Activated CD8-positive, alpha-beta memory T cell treated with anti-CD3 and anti-CD28 coated beads, Interleukin-2, amount 50 U/mL, for 1 hour (primary cell): Measurements from ENCODE around the gene FGFR3.

Experiments
- DNase-seq: peaks from one replicate; pipeline ENCODE4 v3.0.0-alpha.2; 2020; ENCODE audit errors: extremely low read depth

Gene FGFR3

DNA sequence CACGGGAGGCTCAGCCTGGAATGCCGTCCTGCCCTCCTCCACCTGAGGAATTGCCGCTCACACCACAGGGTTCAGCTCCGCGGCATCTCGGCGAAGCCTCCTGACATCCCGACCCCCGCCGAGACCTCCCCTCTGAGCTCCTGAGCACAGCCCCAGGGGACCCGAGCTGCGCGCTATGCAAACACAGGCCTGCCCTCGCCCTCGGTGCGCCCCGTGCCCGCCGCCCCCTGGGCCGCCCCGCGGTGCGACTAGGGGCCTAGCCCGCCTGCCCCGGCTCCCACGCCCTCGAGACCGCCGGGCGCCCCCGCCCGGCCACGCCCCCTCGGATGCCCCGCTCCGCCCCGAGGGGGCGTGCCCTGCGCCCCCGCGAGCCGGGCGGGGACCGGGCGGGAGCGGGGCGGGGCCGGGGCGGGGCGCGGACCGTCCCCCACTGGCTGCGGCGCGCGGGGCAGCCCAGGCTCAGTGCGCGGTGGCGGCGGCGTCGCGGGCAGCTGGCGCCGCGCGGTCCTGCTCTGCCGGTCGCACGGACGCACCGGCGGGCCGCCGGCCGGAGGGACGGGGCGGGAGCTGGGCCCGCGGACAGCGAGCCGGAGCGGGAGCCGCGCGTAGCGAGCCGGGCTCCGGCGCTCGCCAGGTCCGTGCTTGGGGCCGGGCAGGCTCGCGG lies at the start of gene FGFR3:
TSS of gene FGFR3 (plus strand) at position 462 of the 664 bp plus-strand sequence. CDS start 642 bp downstream, outside the sequence.
- no peak for DNase-seq

DNA sequence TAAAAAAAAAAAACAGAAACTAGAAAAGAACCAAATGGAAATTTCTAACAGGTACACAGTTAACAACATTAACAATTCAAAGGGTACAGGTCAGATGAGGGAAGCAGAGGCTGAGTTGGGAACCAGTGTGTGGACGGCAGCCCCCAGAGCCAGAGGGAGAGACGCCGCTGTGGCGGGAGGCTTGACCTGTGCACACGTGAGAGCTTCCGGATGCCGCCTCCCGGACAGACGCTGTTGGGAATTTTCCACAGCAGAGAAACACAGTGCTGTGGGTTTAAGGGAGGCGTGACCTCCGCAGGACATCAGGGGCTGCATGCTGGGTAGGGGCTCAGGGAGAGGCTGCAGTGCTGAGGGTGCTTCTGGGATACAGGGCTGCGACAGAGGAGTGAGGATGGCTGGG lies 49.5 kb upstream of the FGFR3 start:
- DNase-seq: no peak

DNA sequence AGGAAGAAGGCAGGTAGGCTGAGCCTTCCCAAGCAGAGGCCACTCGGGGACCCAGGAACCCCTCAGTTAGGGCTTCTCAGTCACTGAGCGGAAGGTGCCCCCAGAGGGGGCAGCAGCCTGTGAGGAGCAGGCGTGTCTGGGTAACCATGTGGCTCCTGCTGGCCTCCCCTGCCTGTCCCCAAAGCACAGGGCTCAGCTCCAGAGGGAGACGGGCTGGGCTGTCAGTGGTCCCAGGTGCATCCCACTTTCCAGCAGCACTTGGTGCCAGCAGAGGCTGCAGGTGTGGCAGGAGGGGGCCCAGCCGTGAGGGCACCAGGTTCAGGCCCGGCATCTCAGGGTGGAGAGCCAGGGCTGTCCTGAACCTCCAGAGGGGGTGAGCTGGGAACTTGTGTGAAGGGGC lies 49.1 kb upstream of the FGFR3 start:
- DNase-seq: no peak

GRCh38 chr4:1744552-1744951 lies 48.5 kb upstream of the FGFR3 start:
- no peak for DNase-seq

DNA sequence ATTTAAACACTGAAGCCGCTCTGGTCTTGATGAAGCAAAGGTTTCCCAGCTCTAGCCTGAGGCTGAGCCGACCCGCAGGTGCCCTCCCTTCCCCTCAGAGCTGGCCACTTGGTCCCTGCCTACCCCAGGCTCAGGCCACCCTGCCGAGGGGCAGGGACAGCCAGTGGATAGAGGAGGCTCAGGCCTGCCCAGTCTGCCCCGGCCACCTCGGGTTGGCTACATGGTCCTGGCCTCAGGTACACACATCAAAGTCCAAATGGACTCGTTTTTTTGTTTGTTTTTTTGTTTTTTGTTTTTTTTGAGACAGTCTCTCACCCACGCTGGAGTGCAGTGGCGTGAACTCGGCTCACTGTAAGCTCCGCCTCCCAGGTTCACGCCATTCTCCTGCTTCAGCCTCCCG lies 47.9 kb upstream of the FGFR3 start:
- DNase-seq: no peak

- DNase-seq: no peak
Observed at GRCh38 chr4:1745697-1746096, 47.4 kb upstream of the FGFR3 start.

GRCh38 chr4:1746265-1746691 lies 46.8 kb upstream of the FGFR3 start:
- peak; percentile 30 for DNase-seq

GRCh38 chr4:1746919-1747602 lies 46.0 kb upstream of the FGFR3 start:
- DNase-seq: no peak

- DNase-seq: no peak
Observed at GRCh38 chr4:1747603-1747967, 45.5 kb upstream of the FGFR3 start.

- DNase-seq: peak; percentile 47
Observed at GRCh38 chr4:1748465-1748995, 44.6 kb upstream of the FGFR3 start.

DNA sequence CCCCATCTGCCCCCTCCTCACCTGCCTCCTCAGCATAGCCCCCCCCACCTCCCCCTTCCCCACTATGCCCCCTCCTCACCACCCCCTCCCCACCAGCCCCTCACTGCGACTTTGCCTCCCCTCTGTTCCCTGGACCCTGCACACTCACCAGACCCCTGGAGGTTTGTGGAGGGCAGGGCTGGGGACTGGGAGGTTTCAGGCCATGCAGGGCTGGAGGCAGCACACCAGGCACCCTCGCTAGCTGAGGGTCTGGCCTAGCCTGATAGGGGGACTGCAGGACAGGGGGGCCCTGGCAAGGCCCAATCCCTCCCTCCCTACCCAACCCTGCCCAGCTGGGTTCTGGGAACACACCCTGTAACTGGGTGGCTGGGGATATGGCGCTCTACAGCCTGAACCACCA lies 43.7 kb upstream of the FGFR3 start:
- no peak for DNase-seq

GRCh38 chr4:1749826-1750225 lies 43.3 kb upstream of the FGFR3 start:
- DNase-seq: no peak

GRCh38 chr4:1750381-1751154 lies 42.5 kb upstream of the FGFR3 start:
- no peak for DNase-seq

- no peak for DNase-seq
Observed at GRCh38 chr4:1751155-1751918, 41.8 kb upstream of the FGFR3 start.

DNA sequence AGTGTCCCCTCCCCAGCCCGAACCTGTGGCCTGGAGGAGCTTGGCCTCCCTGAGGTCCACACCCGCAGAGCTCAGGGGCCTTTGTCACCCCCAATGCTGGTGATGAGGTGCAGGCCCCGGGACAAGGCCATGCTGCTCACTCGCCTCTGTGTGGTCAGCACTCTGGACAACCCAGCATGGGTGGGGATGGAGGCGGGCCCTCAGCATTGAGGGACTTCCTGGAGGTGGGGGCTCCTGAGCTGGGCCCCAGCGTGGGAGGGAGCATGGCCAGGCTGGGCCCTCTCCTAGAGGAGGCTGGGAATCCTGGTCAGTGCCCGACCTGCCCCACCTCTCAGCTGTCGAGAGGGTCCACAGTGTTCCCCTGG lies 41.2 kb upstream of the FGFR3 start:
- no peak for DNase-seq

DNA sequence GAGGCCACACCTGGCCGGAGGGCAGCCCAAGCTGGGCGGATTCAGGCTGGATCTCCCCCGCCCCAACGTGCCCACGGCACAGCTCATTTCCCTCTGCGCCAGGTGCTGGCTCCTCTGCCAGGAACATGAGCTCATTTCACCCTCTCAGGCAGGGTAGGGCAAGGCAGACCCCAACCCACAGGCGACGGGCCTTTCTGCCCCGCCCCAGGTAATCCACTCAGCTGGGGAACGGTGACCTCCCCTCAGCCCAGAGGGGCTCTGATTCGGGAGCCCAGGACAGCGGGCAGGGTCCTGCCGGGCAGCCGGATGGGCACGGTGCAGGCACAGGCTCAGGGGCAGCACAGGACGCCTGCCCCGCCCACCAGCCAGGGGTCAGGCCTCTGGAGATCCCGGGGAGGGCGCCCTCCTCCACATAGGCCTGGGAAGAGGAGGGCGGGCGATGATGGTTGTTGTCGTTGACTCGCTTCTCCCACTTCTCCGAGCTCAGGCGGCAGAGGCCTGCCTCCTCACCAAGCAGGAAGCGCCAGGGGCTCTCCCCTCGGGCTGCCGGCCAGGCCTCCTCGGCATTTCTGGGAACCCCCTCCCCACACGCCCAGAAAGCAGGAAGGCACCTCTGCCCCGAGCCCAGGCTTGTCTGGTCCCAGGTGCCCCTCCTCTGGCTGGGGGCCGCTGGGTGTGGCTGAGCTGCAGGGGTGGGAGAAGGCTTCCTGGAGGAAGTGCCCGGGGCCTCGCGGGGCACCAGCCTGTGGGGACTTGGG lies 40.6 kb upstream of the FGFR3 start:
- DNase-seq: no peak

- no peak for DNase-seq
Observed at GRCh38 chr4:1753294-1753696, 39.8 kb upstream of the FGFR3 start.

- no peak for DNase-seq
Observed at GRCh38 chr4:1753697-1754311, 39.3 kb upstream of the FGFR3 start.

GRCh38 chr4:1754336-1754735 lies 38.8 kb upstream of the FGFR3 start:
- DNase-seq: no peak

DNA sequence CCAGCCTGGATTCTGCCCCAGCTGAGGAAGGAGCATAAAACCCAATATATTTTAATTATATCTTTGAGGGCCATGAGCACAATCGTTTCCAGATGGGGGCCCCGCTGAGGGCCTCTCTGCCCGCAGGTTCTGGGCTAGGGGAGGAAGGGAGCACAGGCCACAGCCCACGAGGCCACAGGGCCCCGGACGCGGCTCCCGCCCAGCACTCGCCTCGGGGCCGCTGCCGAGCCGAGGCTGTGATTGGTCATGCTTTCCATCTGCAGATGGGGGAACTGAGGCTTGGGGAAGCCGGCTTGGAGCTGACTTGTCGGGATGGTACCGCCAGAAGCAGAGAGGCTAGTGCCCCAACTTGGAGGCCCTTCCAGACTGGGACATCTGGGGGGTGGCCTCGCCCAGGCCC lies 37.8 kb upstream of the FGFR3 start:
- DNase-seq: no peak

DNA sequence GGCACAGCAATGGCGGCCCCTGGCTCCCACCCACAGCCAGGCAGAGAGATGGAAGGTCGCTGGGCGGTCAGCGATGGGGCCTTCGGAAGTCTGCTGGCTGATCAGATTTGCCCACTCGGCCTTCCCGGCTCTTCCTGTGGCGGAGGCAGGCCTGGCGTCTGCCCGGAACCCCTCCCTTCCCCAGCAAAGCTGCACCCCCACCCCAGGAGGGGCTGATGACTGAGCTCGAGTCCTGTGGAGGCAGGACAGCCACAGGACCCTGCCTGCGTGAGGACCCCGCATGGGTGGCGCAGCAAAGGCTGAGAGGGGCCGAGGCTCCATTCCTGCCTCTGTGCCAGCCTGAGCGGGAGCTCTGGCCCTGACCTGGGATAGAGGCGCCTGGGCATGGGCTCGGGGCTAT lies 37.0 kb upstream of the FGFR3 start:
- DNase-seq: no peak
